Stimulated activated CD8-positive, alpha-beta memory T cell treated with anti-CD3 and anti-CD28 coated beads, Interleukin-12 subunit alpha, Interleukin-12 subunit beta, amount 100 ng/mL, for 4 hours (primary cell): ENCODE data around the gene CTXN1.
A peak's percentile ranks its signal among the peaks of the same experiment; 100 is the strongest.

Experiments
- DNase-seq: peaks from one replicate; pipeline ENCODE4 v3.0.0-alpha.2; 2020; ENCODE audit warnings: low read depth

CTXN1 gene

GRCh38 chr19:7914099-7914498 lies 11.8 kb downstream of the CTXN1 start:
- DNase-seq, result no peak

- DNase-seq, result no peak
Measured at GRCh38 chr19:7913652-7914051, 12.3 kb downstream of the CTXN1 start.

- no peak for DNase-seq
Measured at GRCh38 chr19:7912697-7913564, 13.0 kb downstream of the CTXN1 start.

GRCh38 chr19:7912144-7912696 lies 13.7 kb downstream of the CTXN1 start:
- no peak for DNase-seq

GRCh38 chr19:7911508-7912143 lies 14.3 kb downstream of the CTXN1 start:
- DNase-seq, result no peak

- no peak for DNase-seq
Measured at GRCh38 chr19:7910321-7911161, 15.4 kb downstream of the CTXN1 start.

- no peak for DNase-seq
Measured at GRCh38 chr19:7909471-7910067, 16.4 kb downstream of the CTXN1 start.

GRCh38 chr19:7908742-7909461 lies 17.0 kb downstream of the CTXN1 start:
- no peak for DNase-seq

- no peak for DNase-seq
Measured at GRCh38 chr19:7908078-7908699, 17.7 kb downstream of the CTXN1 start.

GRCh38 chr19:7907544-7907943 lies 18.4 kb downstream of the CTXN1 start:
- DNase-seq, result no peak

GRCh38 chr19:7907122-7907521 lies 18.8 kb downstream of the CTXN1 start:
- DNase-seq, result no peak

GRCh38 chr19:7905859-7906258 lies 20.1 kb downstream of the CTXN1 start:
- no peak for DNase-seq

- DNase-seq, result no peak
Measured at GRCh38 chr19:7905268-7905667, 20.7 kb downstream of the CTXN1 start.

GRCh38 chr19:7904074-7905020 lies 21.6 kb downstream of the CTXN1 start:
- no peak for DNase-seq

GRCh38 chr19:7903244-7904073 lies 22.5 kb downstream of the CTXN1 start, which contains the start of gene MAP2K7:
TSS of gene MAP2K7 (plus strand) at chr19:7903877. CDS start at chr19:7903945, 68 bp downstream.
- peak; percentile 100 for DNase-seq

- no peak for DNase-seq
Measured at GRCh38 chr19:7902796-7903243, 23.1 kb downstream of the CTXN1 start.

- DNase-seq, result no peak
Measured at GRCh38 chr19:7901337-7901736, 24.6 kb downstream of the CTXN1 start.

- DNase-seq, result no peak
Measured at GRCh38 chr19:7900931-7901330, 25.0 kb downstream of the CTXN1 start.
